Fibroblast of lung (primary cell): ENCODE measurements around the gene DTX4. TPM values are rescaled to one million over a fixed set of nuclear protein-coding genes. Genes with fewer than 3 reads are reported as not detected.

Source experiments
- DNase-seq, 2 donors: peaks; one replicate each; pipeline versions ENCODE4 v3.0.0 to v3.0.0-alpha.2; 2010; ENCODE audit warnings: low read depth in 2 of 2
- H2AFZ ChIP-seq: 2 replicates; pipeline ENCODE4 v1.5.1; 2012; ENCODE audit warnings: low read length, control low read depth, inconsistent platforms
- H3K27ac ChIP-seq: 2 replicates; pipeline ENCODE4 v1.5.1; 2011; ENCODE audit warnings: low read length, control low read depth; ENCODE audit not compliant: insufficient read depth
- H3K27me3 ChIP-seq: 2 replicates; pipeline ENCODE4 v1.5.1; 2011; ENCODE audit warnings: mild to moderate bottlenecking, low read length; ENCODE audit not compliant: control insufficient read depth, insufficient read depth
- H3K36me3 ChIP-seq: 2 replicates; pipeline ENCODE4 v1.5.1; 2011; ENCODE audit warnings: low read length; ENCODE audit not compliant: control insufficient read depth, insufficient read depth
- H3K4me1 ChIP-seq: 2 replicates; pipeline ENCODE4 v1.5.1; 2011; ENCODE audit warnings: low read length; ENCODE audit not compliant: control insufficient read depth, insufficient read depth; ENCODE audit errors: extremely low read depth
- H3K4me2 ChIP-seq: 2 replicates; pipeline ENCODE4 v1.5.1; 2011; ENCODE audit warnings: low read length, control low read depth; ENCODE audit not compliant: insufficient read depth; ENCODE audit errors: extremely low read depth
- H3K4me3 ChIP-seq, 4 experiments: fragments of 200-600 bp in 1 of 4; sonication (generic) in 1 of 4; replicated peaks in 1 of 4; 2 replicates each; pipeline ENCODE4 v1.5.1; 2011 to 2016; ENCODE audit warnings: low read length in 4 of 4, low read depth in 3 of 4, mild to moderate bottlenecking in 3 of 4, control low read depth in 2 of 4, inconsistent platforms in 1 of 4, mixed read lengths in 1 of 4; ENCODE audit not compliant: insufficient read depth in 1 of 4; ENCODE audit errors: control extremely low read depth in 1 of 4
- H3K79me2 ChIP-seq: 2 replicates; pipeline ENCODE4 v1.5.1; 2012; ENCODE audit warnings: mild to moderate bottlenecking, low read length, inconsistent platforms; ENCODE audit not compliant: control insufficient read depth, insufficient read depth
- H3K9ac ChIP-seq: 2 replicates; pipeline ENCODE4 v1.5.1; 2011; ENCODE audit warnings: mild to moderate bottlenecking, low read length, control low read depth; ENCODE audit not compliant: insufficient read depth
- H3K9me3 ChIP-seq: 2 replicates; pipeline ENCODE4 v1.5.1; 2012; ENCODE audit warnings: low read depth, low read length; ENCODE audit not compliant: control insufficient read depth, insufficient read depth
- H4K20me1 ChIP-seq: 2 replicates; pipeline ENCODE4 v1.5.1; 2011; ENCODE audit warnings: low read length; ENCODE audit not compliant: control insufficient read depth, insufficient read depth; ENCODE audit errors: extremely low read depth
- EZH2 ChIP-seq: IDR thresholded peaks from 2 replicates; pipeline ENCODE4 v1.5.1; 2012; ENCODE audit warnings: low read length, control low read depth, mild to moderate bottlenecking; ENCODE audit errors: missing control alignments
- polyA plus RNA-seq, 2 donors: library from polyadenylated mRNA; depleted of rRNA in 1 of 2; stranded (reverse) in 1 of 2; unstranded in 1 of 2; fragments of >200 nt; gene quantifications; 2 replicates each; pipeline ENCODE4 v1.2.1, GENCODE V29; 2011 to 2012; ENCODE audit warnings: missing spikeins in 1 of 2
- total RNA-seq: library from RNA; depleted of rRNA; stranded (reverse); fragments of >200 nt; gene quantifications from 2 replicates; pipeline ENCODE4 v1.2.1, GENCODE V29; 2014
- TF ChIP-seq, protein P1 (sequence below), 2 donors: IDR thresholded peaks in 1 of 2; conservative IDR thresholded peaks in 1 of 2; 1 replicate in 1 of 2; 2 replicates in 1 of 2; pipeline ENCODE4 v1.5.1; 2011 to 2012; ENCODE audit warnings: low read length in 2 of 2, control low read depth in 1 of 2, inconsistent platforms in 1 of 2, low read depth in 1 of 2, mild to moderate bottlenecking in 1 of 2

Gene DTX4
- total and polyA plus RNA-seq, 2 donors (not counting 1 experiment from before 2014, with no cell fraction given) = 1.2 to 4.8 TPM

GRCh38 chr11:59192446-59193020, 20.6 kb downstream of the DTX4 start:
- TF ChIP-seq EZH2 = no peak
- TF ChIP-seq, protein P1, sequence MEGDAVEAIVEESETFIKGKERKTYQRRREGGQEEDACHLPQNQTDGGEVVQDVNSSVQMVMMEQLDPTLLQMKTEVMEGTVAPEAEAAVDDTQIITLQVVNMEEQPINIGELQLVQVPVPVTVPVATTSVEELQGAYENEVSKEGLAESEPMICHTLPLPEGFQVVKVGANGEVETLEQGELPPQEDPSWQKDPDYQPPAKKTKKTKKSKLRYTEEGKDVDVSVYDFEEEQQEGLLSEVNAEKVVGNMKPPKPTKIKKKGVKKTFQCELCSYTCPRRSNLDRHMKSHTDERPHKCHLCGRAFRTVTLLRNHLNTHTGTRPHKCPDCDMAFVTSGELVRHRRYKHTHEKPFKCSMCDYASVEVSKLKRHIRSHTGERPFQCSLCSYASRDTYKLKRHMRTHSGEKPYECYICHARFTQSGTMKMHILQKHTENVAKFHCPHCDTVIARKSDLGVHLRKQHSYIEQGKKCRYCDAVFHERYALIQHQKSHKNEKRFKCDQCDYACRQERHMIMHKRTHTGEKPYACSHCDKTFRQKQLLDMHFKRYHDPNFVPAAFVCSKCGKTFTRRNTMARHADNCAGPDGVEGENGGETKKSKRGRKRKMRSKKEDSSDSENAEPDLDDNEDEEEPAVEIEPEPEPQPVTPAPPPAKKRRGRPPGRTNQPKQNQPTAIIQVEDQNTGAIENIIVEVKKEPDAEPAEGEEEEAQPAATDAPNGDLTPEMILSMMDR (conservative IDR thresholded peaks at IDR 0.05 in 1 of 2, IDR thresholded peaks at IDR 0.05 in 1 of 2; ENCODE audit: low read depth in 1 of 2, low read length in 2 of 2) = no peak
- H3K9me3 ChIP-seq = no peaks in the 10 kb centered on the region
- no peak for DNase-seq

GRCh38 chr11:59193587-59194130, 21.7 kb downstream of the DTX4 start:
- TF ChIP-seq, protein P1 (conservative IDR thresholded peaks at IDR 0.05 in 1 of 2, IDR thresholded peaks at IDR 0.05 in 1 of 2; ENCODE audit: low read depth in 1 of 2, low read length in 2 of 2) = no peak
- TF ChIP-seq EZH2 = no peak
- no peaks in the 10 kb centered on the region for H3K27me3 ChIP-seq
- peaks cover 2% of the 10 kb centered on the region for H3K36me3 ChIP-seq
- H3K4me3 ChIP-seq = no peak overlapping the region
- no peak overlapping the region for H3K9ac ChIP-seq
- H2AFZ ChIP-seq = no peak overlapping the region
- H3K27ac ChIP-seq = no peak overlapping the region
- no peaks in the 10 kb centered on the region for H3K79me2 ChIP-seq
- no peaks in the 10 kb centered on the region for H3K9me3 ChIP-seq
- H3K4me2 ChIP-seq = no peak overlapping the region
- H4K20me1 ChIP-seq = no peaks in the 10 kb centered on the region
- no peak for DNase-seq
- H3K4me1 ChIP-seq = peaks cover 6% of the 10 kb centered on the region

More at GRCh38 chr11:59192446-59193020, 20.6 kb downstream of the DTX4 start:
- no peak overlapping the region for H3K4me2 ChIP-seq
- H3K4me1 ChIP-seq = peaks cover 2% of the 10 kb centered on the region
- H3K27me3 ChIP-seq = no peaks in the 10 kb centered on the region
- no peak overlapping the region for H3K27ac ChIP-seq
- H3K79me2 ChIP-seq = no peaks in the 10 kb centered on the region
- no peak overlapping the region for H3K9ac ChIP-seq
- H4K20me1 ChIP-seq = no peaks in the 10 kb centered on the region
- no peak overlapping the region for H3K4me3 ChIP-seq
- H3K36me3 ChIP-seq = peaks cover 2% of the 10 kb centered on the region
- no peak overlapping the region for H2AFZ ChIP-seq

DNA sequence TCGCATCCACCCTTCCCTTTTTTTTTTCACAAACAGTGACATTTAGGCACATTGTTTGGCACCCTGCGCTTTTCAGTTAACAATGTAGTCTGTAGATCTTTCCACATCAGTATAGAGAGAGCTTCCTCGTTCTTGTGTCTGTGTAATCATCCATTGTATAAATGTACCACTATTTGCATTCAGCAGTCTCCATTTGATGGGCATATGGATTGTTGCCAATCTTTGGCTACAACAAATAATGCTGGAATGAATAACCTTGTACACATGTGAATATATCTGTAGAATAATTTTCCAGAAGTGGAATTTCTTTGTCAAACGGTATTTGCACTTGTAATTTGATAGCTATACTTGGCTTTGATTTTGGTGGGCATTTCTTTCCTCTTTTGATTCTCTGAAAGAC, 23.7 kb downstream of the DTX4 start:
- H3K27ac ChIP-seq = no peak overlapping the region
- no peaks in the 10 kb centered on the region for H3K79me2 ChIP-seq
- H4K20me1 ChIP-seq = no peaks in the 10 kb centered on the region
- H3K4me1 ChIP-seq = peaks cover 4% of the 10 kb centered on the region
- H3K9me3 ChIP-seq = no peaks in the 10 kb centered on the region
- TF ChIP-seq, protein P1 (conservative IDR thresholded peaks at IDR 0.05 in 1 of 2, IDR thresholded peaks at IDR 0.05 in 1 of 2; ENCODE audit: low read depth in 1 of 2, low read length in 2 of 2) = no peak
- no peak for TF ChIP-seq EZH2
- H3K4me3 ChIP-seq = no peak overlapping the region
- H3K27me3 ChIP-seq = no peaks in the 10 kb centered on the region
- no peak overlapping the region for H3K9ac ChIP-seq
- peaks cover 2% of the 10 kb centered on the region for H3K36me3 ChIP-seq
- no peak overlapping the region for H3K4me2 ChIP-seq
- no peak for DNase-seq
- no peak overlapping the region for H2AFZ ChIP-seq
